ENCODE results near the gene SPDYE2B.
"Not testable (repeated sequence)": the region's sequence is repeated elsewhere in the genome, so short reads cannot be mapped to it uniquely, and the experiment has no call there.

SPDYE2B gene, protein sequence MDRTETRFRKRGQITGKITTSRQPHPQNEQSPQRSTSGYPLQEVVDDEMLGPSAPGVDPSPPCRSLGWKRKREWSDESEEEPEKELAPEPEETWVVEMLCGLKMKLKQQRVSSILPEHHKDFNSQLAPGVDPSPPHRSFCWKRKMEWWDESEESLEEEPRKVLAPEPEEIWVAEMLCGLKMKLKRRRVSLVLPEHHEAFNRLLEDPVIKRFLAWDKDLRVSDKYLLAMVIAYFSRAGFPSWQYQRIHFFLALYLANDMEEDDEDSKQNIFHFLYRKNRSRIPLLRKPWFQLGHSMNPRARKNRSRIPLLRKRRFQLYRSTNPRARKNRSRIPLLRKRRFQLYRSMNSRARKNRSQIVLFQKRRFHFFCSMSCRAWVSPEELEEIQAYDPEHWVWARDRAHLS

DNA sequence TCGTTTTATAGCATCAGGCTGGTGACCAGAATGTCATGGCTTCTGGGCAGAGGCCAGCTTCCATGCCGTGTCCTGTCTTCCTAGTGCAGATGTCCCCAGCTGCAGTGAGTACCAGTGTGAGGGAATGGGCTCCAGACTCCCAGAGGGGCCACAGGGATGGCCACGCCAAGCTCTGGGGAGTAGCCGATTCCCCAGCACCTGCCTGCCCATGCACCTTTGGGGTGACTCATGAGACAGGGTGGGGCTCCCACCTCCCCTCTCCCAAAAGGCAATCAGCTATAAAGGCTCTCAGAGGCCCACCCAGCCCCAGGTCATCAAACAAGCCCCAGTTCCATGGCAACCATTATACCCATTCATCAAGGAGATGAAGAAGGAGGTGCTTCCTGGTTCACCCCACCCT, at the start of gene SPDYE2B:
Gene SPDYE2B (plus strand): TSS at position 396 of the 400 bp plus-strand sequence. CDS start 2,030 bp downstream, outside the sequence.
- DNase-seq (ENCODE audit: low read depth, low spot score); H3K4me3 ChIP-seq (ENCODE audit: low read depth, low read length); in situ Hi-C loops (cut with HindIII; ENCODE audit: low sequenced_read_pairs): not testable (repeated sequence)

DNA sequence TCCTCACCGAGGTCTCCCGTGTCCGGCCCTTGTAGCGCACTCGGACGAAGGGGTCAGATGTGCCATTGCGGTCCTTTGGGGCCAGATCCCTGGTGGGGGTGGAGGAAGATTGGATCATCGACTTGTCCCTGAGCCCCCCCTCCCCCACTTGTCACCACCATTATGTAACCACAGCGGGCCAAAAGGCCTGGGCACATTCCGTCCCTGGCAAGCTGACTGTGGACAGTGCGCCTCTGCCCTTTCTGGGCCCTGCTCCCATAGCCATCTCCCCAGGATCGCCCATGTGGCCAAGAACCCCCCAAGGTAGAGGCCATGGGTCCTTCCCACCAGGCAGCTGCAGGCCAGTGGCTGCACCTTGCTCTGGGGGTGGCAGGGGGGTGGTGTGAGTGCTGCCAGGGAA, 47.8 kb upstream of the SPDYE2B start:
- in situ Hi-C loops (cut with HindIII; ENCODE audit: low sequenced_read_pairs); DNase-seq (ENCODE audit: low read depth, low spot score): not testable (repeated sequence)

DNA sequence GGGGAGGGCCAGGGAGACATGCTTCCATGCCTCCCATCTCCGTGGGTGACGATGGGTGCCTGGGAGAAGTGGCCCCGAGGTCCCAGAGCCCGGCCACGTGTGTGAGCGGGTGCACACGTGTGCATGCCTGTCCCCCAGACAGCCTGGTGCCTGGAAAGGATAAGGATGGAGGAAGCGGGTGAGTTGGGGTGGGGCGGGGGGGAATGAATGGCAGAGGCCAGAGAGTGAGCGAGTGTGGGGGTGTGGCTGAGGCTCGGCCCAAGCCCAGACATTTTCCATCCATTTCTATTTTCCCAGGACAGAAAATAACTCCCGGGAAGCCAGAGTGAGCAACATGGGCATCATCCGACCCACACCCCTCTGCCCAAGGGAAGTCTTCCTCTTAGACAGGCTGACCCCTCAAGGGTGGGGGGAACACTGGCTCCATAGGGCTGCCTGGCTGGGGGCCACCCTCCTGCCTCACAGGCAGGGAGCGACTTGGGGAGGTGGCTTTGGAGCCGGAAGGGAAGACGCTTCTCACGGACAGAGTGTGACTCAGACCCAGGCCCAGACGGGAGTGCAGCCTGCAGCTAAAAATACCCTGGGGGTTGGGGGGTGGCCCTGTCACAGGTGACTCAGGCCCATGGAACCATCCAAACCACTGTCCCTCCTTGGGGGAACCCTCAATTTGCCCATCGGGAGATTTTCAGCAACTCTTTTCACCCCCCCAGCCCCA, 45.5 kb upstream of the SPDYE2B start:
- H3K4me3 ChIP-seq (ENCODE audit: low read depth, low read length); DNase-seq (ENCODE audit: low read depth, low spot score); in situ Hi-C loops (cut with HindIII; ENCODE audit: low sequenced_read_pairs): not testable (repeated sequence)

More for the DNA sequence above, 47.8 kb upstream of the SPDYE2B start:
- H3K4me3 ChIP-seq (ENCODE audit: low read depth, low read length), result not testable (repeated sequence)

DNA sequence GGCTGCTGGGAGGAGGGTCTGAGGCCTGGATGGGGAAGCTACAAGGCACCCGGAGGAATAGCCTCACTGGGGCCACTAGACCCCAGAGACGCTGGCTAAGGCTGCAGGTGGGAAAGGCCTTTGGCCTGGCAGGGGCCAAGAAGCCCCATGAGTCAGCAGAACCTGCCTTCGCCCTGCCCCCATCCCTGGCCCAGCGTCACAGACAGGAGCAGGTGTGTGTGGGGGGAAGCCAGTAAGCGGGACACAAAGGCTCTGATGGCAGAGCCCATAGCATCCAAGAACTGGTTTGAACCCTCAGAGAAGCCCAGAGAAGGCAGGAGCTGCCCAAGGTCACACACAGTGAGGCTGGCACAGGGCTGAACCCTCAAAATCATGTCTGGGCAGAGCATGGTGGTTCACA, 43.3 kb upstream of the SPDYE2B start:
- in situ Hi-C loops (cut with HindIII; ENCODE audit: low sequenced_read_pairs); DNase-seq (ENCODE audit: low read depth, low spot score); H3K4me3 ChIP-seq (ENCODE audit: low read depth, low read length): not testable (repeated sequence)

DNA sequence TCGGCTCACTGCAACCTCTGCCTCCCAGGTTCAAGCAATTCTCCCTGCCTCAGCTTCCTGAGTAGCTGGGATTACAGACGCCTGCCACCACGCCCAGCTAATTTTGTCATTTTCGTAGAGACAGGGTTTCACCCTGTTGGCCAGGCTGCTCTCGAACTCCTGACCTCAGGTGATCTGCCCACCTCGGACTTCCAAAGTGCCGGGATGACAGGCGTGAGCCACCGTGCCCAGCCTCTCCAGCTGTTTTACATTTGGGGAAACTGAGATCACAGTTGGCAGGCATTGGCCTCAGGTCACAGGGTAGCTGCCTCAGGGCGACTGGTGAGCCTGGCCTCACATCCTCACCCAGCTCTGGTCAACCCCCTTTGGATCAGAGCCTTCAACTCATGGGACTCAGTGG, 40.4 kb upstream of the SPDYE2B start:
- H3K4me3 ChIP-seq (ENCODE audit: low read depth, low read length); in situ Hi-C loops (cut with HindIII; ENCODE audit: low sequenced_read_pairs); DNase-seq (ENCODE audit: low read depth, low spot score): not testable (repeated sequence)

DNA sequence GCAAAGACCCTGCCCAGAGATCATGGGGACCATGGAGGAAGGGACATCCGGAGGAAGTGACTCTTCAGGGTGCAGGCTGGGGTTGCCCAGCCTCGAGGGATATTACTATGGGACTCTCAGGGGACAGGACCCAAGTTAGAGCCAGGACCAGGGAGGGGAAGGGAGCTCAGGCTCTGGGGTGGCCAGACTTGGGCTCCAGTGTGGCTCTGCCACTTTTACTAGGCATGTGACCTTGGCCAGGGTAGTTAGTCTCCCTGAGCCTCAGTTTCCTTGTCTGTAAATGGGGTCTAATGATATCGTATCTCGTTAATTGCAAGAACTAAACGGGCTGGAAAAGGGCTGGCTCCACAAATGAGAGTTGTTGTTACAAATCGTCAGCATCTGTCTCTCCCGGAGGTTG, 39.7 kb upstream of the SPDYE2B start:
- in situ Hi-C loops (cut with HindIII; ENCODE audit: low sequenced_read_pairs); DNase-seq (ENCODE audit: low read depth, low spot score): not testable (repeated sequence)

DNA sequence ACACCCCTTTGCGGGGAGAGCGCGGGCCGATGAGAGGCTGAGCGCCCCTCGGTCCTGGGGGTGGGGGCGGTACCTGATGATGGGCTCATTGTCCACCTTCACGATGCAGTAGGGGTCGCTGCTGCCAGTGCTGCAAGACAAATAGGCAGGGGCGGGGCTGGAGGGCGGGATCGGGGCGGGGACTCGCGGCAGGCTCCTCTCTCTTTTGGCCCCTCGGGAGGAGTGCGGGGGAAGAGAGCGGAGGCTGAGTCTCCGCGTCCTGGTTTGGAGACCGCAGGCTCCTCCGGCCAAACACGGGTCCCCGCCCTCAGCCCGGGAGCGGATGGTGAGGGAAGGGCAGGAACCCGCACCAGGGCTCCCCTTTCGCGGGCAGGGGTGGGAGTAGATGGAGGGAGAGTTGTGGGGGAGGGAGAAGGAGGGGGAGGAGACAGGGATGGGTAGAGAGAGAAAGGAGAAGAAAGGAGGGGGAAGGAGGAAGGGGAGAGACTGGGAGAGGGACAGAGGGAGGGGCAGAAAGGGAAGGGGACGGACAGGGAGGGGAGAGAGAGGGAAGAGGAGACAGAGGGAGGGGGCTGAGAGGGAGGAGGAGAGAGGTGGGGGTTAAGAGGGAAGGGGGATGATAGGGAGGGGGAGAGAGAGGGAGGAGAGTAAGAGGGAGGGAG, 39.0 kb upstream of the SPDYE2B start:
- H3K4me3 ChIP-seq (ENCODE audit: low read depth, low read length); DNase-seq (ENCODE audit: low read depth, low spot score); in situ Hi-C loops (cut with HindIII; ENCODE audit: low sequenced_read_pairs): not testable (repeated sequence)

More for the DNA sequence above, 39.7 kb upstream of the SPDYE2B start:
- not testable (repeated sequence) for H3K4me3 ChIP-seq (ENCODE audit: low read depth, low read length)

DNA sequence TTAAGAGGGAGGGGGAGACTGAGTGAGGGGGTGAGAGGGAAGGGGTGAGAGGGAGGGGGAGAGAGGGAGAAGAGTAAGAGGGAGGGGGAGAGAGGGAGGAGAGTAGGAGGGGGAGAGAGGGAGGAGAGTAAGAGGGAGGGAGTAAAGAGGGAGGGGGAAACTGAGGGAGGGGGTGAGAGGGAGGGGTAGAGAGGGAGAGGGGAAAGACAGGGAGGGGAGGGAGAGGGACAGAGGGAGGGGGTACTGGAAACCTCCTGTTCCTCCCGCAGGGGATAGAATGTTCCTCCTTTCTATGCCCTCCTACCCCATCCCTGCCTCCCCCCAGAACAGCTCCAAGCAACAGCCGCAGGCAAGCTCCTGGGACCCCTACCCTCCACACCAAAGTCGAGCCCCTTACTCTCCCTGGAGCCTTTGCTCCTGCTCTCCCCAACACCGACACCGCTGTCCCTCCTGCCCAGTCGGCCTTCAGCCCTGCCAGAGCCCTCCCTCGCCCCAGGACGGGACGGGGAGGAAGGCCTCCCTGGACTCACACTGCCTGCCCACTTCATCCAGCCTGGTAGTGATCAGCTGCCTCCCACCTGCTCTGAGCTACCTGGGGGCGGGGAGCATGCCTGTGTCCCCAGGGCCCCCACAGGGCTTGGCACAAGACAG, 38.3 kb upstream of the SPDYE2B start:
- H3K4me3 ChIP-seq (ENCODE audit: low read depth, low read length), result not testable (repeated sequence)

DNA sequence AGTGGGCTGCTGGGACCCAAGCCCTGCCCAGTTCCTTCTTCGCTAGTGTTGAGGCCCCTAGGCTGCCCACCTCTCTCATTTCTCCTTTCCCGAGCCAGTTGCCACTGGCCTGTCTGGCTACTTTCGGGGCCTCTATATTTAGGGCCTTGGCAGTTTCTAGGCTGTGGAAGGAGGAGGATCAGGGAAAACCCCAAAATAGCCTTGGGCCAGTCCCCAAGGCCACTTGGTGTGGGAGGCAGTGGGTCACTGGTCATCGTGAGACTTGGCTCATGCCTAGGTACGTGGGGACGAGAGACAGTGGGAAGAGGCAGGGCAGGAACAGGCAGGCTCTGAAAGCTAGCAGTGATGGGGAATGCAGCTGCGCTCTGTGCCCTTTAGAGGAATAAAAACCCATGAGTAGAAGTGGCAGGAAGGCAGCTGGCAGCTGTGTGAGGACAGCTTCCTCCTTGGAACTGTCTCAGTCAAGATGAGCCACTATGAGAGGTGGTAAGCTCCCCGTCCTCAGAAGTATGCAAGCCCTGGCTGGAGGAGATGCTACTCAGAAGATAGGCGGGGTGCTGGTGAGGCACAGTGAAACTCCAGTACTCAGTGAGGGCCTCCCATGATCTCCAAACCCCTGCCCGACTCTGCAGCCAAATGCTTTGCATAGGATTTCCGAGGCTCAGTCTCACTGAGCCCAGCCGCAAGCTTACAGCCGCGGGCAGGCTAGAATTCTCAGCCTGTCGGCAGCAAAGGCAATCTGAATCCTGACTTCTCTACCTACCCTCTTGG, 36.4 kb upstream of the SPDYE2B start:
- H3K4me3 ChIP-seq (ENCODE audit: low read depth, low read length); DNase-seq (ENCODE audit: low read depth, low spot score); in situ Hi-C loops (cut with HindIII; ENCODE audit: low sequenced_read_pairs): not testable (repeated sequence)

More for the DNA sequence above, 38.3 kb upstream of the SPDYE2B start:
- in situ Hi-C loops (cut with HindIII; ENCODE audit: low sequenced_read_pairs), result not testable (repeated sequence)
- DNase-seq (ENCODE audit: low read depth, low spot score), result peak; percentile 0

DNA sequence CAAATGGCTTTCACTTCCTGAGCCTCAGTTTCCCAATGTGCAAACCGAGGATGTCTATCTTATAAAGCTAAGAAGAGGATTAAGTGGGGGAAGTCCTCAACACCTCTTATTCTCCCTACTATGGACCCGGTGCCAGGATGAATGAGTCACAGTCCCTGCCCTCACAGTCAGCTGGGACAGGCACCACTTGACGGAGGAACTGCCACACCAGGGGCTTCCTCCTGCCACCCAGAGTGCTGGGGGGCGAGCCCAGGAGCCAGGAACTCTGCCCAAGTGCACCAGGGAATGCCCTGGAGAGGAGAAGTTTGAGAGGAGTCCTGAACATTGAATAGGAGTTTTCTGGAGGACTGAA, 35.8 kb upstream of the SPDYE2B start:
- H3K4me3 ChIP-seq (ENCODE audit: low read depth, low read length); in situ Hi-C loops (cut with HindIII; ENCODE audit: low sequenced_read_pairs); DNase-seq (ENCODE audit: low read depth, low spot score): not testable (repeated sequence)

DNA sequence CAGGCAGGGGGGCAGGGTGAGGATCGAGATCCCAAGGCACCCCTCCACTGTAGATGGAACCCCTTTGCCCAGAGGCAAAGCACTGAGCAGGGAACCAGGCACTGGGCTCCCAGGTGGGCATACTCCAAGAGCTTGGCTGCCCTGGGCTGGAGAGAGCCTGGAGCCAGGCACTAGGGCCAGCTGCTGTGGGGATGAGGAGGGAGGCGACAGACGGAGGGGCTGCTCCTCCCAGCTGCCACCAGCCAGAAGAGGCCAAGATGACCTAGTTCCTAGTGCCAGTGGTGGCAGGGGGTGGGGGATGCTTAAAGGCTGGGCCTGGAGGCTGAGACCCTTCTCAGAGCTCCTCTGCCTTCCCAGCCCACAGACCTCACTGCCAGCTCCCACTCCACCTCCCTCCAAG, 35.2 kb upstream of the SPDYE2B start:
- DNase-seq (ENCODE audit: low read depth, low spot score); in situ Hi-C loops (cut with HindIII; ENCODE audit: low sequenced_read_pairs); H3K4me3 ChIP-seq (ENCODE audit: low read depth, low read length): not testable (repeated sequence)

DNA sequence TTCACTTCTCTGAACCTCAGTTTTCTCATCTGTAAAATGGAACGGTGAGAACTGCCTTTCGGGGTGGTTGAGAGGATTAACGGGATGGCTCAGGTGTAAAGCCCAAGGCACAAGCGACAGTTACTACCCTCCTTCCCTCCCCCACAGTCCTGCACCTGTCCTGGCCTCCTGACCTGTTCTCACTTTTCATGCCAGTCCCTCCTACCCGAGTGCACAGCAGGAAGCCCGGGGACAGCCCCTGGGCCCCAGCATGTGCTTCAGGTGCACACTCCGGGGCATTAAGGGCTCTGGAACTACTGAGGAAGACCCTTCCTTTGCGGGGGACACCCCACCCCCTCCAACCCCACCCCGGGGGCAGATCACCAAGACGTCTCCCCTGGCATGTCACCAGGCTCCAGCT, 34.2 kb upstream of the SPDYE2B start:
- in situ Hi-C loops (cut with HindIII; ENCODE audit: low sequenced_read_pairs); DNase-seq (ENCODE audit: low read depth, low spot score); H3K4me3 ChIP-seq (ENCODE audit: low read depth, low read length): not testable (repeated sequence)

DNA sequence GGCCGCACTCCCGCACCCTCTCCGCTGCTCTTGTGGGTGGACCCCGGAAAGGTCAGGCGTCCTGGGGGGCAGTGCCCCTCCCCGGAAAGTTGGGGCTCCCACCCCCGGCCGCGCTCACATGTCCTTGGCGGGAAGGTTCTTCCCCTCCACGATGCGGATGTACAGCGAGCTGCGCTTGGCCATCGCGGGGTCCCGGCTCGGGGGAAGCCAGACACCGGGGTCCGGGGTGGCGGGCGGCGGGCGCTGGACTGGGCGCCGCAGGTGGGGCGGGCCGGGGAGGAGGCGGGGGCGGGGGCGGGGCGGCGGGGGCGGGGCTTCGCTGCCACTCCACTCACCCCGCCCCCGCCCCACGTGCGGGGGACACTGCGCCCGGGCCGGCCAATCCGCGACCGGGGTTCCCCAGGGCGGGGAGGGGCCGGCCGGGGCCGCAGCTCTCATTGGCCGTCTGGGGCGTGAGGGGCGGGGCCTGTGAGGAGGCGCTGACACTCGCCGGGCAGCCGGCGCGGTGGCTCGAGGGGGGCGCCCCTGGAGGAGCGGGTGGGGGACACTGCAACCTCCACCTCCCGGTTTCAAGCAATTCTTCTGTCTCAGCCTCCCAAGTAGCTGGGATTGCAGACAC, 33.5 kb upstream of the SPDYE2B start, which contains the start of gene RASA4:
Gene RASA4 (minus strand): TSS at position 250 of the 619 bp plus-strand sequence. CDS start 67 bp downstream, at position 183.
- in situ Hi-C loops (cut with HindIII; ENCODE audit: low sequenced_read_pairs), result not testable (repeated sequence)
- peak; percentile 0 for DNase-seq (ENCODE audit: low read depth, low spot score)
- H3K4me3 ChIP-seq (ENCODE audit: low read depth, low read length), result peak within 1 kb of the TSS; percentile 38

DNA sequence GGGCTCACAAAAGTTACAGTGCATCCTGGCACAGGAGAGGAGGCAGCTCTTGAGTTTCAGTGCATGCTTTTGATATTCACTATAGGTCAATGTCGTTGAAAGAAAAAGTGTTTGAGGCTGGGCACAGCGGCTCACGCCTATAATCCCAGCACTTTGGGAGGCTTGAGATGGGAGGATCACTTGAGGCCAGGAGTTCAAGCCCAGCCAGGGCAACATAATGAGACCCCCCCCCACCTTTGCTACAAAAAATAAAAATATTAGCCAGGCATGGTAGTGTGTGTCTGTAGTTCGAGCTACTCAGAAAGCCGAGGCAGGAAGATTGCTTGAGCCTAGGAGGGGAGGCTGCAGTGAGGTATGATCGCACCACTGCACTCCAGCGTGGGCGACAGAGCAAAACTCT, 32.0 kb upstream of the SPDYE2B start:
- DNase-seq (ENCODE audit: low read depth, low spot score); in situ Hi-C loops (cut with HindIII; ENCODE audit: low sequenced_read_pairs); H3K4me3 ChIP-seq (ENCODE audit: low read depth, low read length): not testable (repeated sequence)

DNA sequence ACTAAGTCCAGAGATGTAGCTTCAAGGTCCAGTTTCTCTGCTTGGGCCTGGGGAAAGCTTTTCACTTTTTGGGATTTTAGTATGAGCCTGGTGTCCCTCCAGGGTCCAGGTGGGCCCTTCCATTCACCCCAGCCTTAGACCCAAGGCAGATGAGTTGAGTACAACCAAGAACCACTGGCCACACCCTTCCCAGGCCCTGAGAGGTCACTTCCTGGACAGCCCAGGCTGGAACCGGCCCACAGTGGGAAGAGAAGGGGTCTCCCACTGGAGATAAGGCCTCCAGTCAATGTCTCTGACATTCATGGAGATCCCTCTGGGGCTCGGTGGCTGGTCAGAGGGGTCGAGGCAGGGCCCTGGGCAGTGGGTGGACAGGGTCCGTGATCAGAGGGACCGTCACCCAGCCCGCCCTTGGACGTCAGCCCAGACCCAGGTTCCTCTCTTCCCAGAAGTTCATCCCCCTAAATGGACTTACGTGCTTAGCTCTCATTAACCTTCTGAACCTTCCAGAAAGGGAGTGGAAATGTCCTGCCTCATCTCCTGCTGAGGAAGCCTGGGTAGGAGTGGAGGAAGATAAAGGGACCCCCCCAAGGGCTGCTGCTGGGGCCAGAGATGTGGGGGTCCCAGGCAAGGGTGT, 22.7 kb upstream of the SPDYE2B start:
- in situ Hi-C loops (cut with HindIII; ENCODE audit: low sequenced_read_pairs); H3K4me3 ChIP-seq (ENCODE audit: low read depth, low read length); DNase-seq (ENCODE audit: low read depth, low spot score): not testable (repeated sequence)

Data from astrocyte of the spinal cord (primary cell).